Fibroblast of skin of abdomen (primary cell): ENCODE measurements around the gene TBC1D12. TPM values are rescaled to one million over a fixed set of nuclear protein-coding genes. Genes with fewer than 3 reads are reported as not detected.
"Not testable (repeated sequence)": the region's sequence is repeated elsewhere in the genome, so short reads cannot be mapped to it uniquely, and the experiment has no call there.

Source experiments
- DNase-seq: peaks from one replicate; pipeline ENCODE4 v3.0.0-alpha.2; 2013
- polyA plus RNA-seq, 2 experiments: library from polyadenylated mRNA; unstranded; fragments of 120-200 nt; gene quantifications; one replicate each; pipeline ENCODE4 v1.2.1, GENCODE V29; 2013; ENCODE audit not compliant: insufficient read length in 2 of 2

The TBC1D12 gene
- polyA plus RNA-seq (2013, experiment 1 of 2; ENCODE audit: insufficient read length), result 7.0 TPM
- 7.3 TPM for polyA plus RNA-seq (2013, experiment 2 of 2; ENCODE audit: insufficient read length)

DNA sequence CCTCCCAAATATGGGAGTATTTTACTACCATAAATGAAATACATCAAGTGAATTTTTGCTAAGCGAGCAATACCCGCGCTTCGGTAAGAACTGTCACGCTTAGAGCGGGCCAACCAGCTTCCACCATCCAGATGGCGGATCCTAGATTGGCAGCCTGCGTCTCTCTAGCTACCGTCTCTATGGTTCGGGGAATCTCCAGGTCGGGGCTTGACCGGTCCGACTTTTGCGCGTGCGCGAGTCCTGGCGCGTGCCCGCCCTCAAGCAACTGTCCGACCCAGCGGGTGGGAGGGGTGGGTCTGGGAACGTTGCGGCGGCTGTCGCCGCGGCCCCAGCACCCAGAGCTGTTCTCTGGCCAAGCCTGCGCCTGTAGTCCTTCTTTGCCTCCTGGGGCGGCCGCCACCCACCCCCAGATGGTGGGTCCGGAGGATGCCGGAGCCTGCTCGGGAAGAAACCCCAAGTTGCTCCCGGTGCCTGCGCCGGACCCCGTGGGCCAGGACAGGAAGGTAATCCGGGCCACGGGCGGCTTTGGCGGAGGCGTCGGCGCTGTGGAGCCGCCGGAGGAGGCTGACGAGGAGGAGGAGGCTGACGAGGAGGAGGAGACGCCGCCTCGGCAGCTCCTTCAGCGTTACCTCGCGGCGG, at the start of gene TBC1D12:
TBC1D12 (plus strand) TSS at position 338 of the 639 bp plus-strand sequence; CDS start at position 411, 73 bp downstream.
- DNase-seq, result peak; percentile 96

GRCh38 chr10:94353336-94353735, 49.0 kb upstream of the TBC1D12 start:
- no peak for DNase-seq

DNA sequence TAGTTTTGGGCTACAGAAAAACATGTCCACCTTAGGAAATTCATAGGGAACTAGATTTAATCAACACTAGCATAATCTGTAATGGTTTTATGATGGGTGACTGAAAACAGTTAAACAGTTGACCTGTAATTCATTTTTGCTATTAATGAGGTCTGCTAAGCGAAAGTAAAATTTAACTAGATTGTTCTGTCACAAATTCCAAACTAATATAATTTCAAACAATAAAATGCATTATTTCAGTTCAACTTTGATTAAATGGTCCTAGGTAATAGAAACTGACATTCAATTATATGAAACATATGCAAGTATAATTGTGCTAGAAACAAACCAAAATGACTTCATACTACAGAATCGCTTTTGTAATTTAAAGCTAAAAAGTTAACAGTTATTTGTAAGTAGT, 46.5 kb upstream of the TBC1D12 start:
- no peak for DNase-seq

DNA sequence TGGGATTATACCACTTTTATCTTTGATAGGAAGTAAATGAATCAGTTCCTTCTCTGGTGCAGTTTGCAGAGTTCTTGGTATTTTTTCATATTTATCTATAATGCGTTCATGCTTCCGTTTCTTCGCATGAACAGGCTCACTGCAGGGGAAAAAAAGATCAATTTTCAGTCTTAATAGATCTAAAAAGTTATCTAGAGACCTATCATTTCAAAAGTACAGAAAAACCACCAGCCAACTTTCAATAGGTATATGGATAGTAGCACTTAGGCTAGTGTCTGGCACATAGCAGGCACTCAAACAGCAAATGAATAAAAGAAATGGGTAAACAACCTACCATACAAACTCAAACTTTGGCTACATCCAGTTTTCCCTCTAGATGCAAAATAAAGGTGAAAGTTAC, 45.1 kb upstream of the TBC1D12 start:
- no peak for DNase-seq

- peak; percentile 93 for DNase-seq
Measured at GRCh38 chr10:94358480-94358879, 43.9 kb upstream of the TBC1D12 start.

- DNase-seq, result no peak
Measured at GRCh38 chr10:94361171-94361794, 41.1 kb upstream of the TBC1D12 start.

DNA sequence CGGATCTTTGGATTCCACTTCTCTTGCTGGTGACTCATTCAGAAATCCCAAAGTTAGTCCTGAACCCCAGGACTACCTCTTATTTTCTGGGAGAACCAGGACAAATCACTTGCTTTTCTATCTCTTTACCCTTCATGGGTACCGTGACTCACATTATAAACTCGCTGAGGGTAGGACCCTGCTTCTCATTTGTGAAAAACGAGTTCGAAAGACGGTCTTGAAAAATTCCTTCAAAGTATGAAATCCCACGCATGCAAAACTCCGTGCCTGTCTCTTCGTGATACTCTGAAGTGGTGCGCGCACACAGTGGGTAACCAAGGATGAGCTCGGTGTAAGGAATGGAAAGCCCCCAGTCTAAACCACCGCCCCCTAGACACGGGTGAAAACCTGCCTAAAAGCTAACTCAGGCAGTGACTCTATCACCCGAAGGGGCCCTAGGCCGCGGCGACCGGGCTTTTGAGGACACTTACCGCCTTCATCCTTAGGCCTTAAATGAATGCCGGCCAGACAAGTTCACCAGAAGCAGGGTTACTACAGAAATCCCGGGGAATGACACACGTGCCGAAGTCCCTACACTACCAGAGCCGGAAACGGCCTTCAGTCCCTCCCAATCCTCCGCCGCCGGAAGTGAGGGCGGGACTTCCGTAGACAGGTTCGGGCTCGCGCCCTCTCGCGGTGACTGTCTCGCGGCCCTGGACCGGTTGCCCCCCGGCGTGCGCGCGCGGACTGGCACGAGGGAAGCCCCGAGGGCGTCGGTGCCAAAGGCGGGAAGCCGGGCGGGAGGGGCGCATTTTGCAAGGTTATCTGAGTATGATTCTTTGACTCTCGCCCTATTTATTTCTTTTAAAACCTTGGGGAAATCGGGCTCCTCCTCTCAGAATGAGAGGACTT, 39.7 kb upstream of the TBC1D12 start, which contains the start of gene NOC3L:
NOC3L (minus strand) TSS at position 580 of the 891 bp plus-strand sequence; CDS start at position 479, 101 bp downstream.
- DNase-seq, result peak; percentile 95

DNA sequence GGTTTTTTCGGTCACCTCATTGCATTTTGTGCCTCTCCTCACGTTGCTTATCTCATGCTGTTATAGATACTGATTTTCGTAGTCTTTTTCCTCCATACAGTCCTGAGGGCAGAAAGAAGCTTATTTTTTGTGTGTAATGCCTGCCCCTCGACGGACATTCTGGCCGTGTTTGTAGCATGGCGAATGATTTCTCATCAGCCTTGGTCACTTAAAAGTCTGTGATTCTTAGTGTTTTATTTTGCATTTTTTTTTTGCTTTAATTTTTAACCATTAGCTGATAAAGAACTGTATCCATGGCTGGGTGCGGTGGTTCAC, 39.1 kb upstream of the TBC1D12 start:
- no peak for DNase-seq

- no peak for DNase-seq
Measured at GRCh38 chr10:94364482-94364881, 37.9 kb upstream of the TBC1D12 start.

DNA sequence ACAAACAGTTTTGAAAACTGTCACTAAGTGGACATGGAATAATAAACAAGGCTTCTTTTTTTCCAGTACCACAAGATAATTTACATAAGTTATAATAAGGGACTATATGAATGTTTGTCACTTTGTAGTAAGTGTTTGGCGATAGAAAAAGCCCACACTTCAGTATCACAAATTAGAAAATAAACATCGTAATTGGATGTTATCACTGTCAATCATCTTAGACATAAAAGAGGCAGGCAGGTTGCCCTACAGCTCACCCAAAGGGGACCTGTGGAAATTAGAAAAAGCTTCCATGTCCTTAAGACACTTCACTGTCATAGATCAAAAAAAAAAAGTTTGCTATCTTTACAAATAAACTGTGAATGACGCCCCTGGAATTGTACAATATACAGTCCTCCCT, 36.0 kb upstream of the TBC1D12 start:
- DNase-seq, result no peak

- no peak for DNase-seq
Measured at GRCh38 chr10:94370501-94370900, 31.8 kb upstream of the TBC1D12 start.

- DNase-seq, result no peak
Measured at GRCh38 chr10:94375374-94375773, 27.0 kb upstream of the TBC1D12 start.

DNA sequence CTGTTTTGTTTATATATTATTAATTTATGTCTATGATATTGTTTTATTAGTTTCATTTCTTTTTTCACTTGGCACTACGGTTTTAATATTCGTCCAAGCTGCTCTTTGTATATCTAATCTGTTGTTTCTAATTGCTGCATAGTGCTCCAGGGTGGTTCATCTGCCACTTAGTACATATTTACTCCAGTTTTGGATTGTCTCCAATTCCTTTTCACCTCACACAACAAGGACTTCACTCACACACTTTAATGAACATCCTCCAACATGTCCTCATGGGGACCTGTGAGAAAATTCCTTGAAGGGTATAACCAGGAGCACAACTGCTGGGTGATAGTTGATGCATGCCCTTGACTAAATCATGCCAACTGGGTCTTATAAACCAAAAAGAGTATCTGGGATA, 25.5 kb upstream of the TBC1D12 start:
- DNase-seq, result no peak

- DNase-seq, result peak; percentile 7
Measured at GRCh38 chr10:94383530-94383929, 18.8 kb upstream of the TBC1D12 start.

GRCh38 chr10:94385733-94386132, 16.6 kb upstream of the TBC1D12 start:
- not testable (repeated sequence) for DNase-seq

DNA sequence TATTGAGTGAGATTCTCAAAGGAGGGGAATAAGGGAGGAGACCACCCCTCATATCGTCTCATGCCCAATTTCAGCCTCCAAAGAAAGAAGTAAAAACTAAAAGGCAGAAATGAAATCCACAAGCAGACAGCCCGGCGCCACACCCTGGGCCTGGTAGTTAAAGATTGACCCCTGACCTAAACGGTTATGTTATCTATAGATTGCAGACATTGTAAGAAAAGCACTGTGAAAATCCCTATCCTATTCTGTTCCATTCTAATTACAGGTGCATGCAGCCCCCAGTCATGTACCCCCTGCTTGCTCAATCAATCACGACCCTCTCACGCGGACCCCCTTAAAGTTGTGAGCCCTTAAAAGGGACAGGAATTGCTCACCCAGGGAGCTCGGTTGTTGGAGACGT, 10.2 kb upstream of the TBC1D12 start:
- not testable (repeated sequence) for DNase-seq

DNA sequence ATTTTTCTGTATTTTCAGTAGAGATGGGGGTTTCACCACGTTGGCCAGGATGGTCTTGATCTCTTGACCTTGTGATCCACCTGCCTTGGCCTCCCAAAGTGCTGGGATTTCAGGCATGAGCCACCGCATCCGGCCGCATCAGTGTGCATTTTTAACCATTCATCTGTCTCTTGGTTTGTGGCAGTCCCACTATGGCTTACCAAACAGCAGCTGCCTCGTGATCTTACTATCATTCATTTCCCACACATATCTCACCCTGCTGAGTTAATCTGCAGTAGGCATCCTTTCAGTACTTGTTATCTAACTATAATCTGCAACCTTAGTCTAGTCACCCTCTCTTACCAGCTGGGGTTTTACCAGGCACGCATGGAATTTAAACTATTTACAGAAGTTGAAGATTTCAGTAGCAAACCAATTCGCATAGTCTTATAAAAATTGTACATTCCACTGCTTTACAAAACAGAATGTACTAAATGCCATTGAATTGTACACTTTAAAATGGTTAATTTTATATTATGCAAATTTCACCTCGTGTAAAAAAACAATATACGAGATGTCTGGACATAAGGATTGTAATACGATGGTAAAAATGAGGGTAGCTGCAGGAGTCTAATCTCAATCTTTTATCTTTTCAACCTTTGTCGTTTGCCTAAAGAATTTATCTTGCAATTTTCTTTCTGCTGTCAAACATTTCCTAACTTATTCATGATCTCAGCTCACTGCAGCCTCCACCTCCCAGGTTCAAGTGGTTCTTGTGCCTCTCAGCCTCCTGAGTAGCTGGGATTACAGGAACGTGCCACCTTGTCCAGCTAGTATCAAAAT, 4.6 kb upstream of the TBC1D12 start:
- DNase-seq, result peak; percentile 43

DNA sequence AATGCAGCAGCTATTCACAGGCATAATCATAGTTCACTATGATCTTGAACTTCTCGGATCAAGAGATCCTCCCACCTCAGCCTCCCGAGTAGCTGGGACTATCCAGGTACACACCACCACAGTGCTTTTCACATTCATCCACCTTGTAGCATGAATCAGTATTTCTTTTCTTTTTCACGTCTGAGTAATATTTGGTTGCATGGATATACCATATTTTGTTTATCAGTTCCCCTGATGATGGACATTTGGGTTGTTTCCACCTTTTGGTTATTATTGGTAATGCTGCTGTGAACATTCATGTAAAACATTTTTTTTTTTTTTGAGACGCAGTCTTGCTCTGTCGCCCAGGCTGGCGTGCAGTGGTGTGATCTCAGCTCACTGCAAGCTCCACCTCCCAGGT, 3.6 kb upstream of the TBC1D12 start:
- DNase-seq, result no peak

GRCh38 chr10:94402843-94403379, 570 bp downstream of the TBC1D12 start:
- DNase-seq, result no peak

- peak; percentile 55 for DNase-seq
Measured at GRCh38 chr10:94403380-94404213, 1.3 kb downstream of the TBC1D12 start.

DNA sequence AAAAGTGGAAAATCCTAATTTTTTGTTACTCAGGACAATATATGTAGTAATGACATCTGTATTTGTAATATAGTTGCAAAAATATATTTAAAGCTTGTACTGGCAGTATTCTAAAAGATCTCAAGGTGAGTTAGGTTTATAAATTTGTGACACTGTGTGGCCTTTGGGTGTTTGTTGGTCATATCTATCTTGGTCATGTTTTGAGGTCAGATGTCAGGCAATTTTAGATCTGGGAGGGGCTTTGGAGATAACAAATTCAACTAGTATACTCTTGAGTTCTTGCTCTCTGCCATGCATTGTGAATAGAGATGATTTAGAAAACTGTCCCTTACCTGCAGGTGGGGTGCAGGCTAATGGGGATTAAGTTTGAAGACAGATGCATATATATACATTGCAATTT, 3.1 kb downstream of the TBC1D12 start:
- DNase-seq, result no peak
